GM19328 (cell line): ENCODE measurements around the gene CACNA1C.

Experiments
- ATAC-seq: cut with Tn5 transposase; IDR thresholded peaks from one replicate; pipeline ENCODE4 v1.9.1; 2021; ENCODE audit warnings: mild to moderate bottlenecking, moderate library complexity; ENCODE audit not compliant: unreplicated experiment

The CACNA1C gene

GRCh38 chr12:2137711-2138110 is 84.9 kb downstream of the CACNA1C start:
- no peak for ATAC-seq

- ATAC-seq, result no peak
Observed at GRCh38 chr12:2138294-2138693, 85.5 kb downstream of the CACNA1C start.

DNA sequence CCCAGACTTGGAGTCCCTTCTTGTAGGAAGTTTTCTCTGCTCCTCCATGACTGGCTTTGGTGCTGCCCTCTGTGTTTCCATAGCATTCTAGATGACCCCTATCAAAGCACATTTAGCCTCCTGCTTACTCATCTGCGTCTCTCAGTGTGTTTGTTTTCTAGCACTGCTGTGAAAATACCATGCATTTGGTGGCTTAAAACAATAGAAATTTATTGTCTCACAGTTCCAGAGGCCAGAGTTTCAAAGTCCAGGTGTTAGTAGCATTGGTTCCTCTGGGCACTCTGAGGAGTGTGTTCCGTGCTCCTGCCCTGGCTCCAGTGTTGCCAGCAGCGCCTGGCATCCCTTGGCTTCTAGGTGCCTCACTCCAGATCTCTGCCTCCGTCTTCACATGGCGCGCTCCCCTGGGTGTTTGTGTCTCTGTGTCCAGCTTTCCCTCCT is 86.1 kb downstream of the CACNA1C start:
- ATAC-seq, result no peak

GRCh38 chr12:2139651-2140050 is 86.9 kb downstream of the CACNA1C start:
- ATAC-seq, result no peak

- no peak for ATAC-seq
Observed at GRCh38 chr12:2140858-2141519, 88.2 kb downstream of the CACNA1C start.

DNA sequence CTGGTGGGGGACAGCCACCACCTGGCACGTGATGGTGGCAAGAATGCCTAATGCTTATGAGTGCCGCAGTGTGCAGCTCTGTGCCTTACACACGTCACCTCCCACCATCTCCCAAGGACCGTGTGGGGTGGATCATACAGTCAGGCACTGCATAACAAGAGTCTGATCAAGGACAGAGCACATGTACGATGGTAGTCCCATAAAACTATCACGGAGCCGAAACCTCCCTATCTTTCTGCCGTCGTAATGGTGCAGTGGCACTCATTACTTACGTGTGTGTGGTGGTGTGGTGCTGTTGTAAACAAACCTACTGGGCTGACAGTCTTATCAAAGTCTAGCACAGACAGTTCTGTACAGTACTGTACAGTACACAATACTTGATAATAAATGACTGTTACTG is 89.3 kb downstream of the CACNA1C start:
- no peak for ATAC-seq

GRCh38 chr12:2144951-2145350 is 92.2 kb downstream of the CACNA1C start:
- ATAC-seq, result no peak

GRCh38 chr12:2145433-2145998 is 92.7 kb downstream of the CACNA1C start:
- no peak for ATAC-seq

DNA sequence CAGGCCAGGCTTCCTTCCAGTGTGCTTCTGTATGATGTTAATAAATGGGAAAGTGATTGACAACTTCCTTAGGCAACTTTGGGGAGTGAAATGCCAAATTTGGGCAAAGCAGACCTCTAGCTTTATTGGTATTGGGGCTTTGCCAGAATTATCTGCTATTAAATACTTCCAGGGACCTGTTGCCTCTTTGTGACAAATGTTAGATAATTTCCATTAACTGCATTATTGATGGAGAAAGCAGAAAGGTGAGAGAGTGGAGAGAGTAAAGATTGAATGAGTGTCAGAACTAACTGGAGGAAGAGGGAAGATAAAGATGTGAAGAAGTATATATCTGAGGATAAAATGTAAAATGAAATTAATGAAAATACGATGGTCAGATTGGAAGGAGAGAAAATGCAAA is 94.5 kb downstream of the CACNA1C start:
- ATAC-seq, result no peak

DNA sequence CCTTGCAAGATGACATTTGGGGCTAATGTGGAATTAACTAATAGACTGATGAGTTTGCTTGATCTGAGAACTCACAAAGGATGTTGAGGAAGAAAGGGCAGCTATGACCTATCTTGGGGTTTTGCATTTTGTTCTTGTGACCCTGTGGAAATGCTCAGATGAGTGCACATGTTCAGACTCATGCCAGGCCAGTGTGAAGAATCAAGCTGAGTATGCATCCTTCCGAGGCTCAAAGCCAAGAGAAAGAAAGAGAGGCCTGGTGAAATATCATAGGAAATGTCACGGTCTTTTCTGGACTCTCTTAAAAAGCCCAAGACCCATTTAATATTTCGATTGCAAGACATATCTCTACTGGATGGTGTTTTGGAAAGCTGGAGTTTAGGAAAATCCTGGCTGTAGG is 96.3 kb downstream of the CACNA1C start:
- no peak for ATAC-seq

DNA sequence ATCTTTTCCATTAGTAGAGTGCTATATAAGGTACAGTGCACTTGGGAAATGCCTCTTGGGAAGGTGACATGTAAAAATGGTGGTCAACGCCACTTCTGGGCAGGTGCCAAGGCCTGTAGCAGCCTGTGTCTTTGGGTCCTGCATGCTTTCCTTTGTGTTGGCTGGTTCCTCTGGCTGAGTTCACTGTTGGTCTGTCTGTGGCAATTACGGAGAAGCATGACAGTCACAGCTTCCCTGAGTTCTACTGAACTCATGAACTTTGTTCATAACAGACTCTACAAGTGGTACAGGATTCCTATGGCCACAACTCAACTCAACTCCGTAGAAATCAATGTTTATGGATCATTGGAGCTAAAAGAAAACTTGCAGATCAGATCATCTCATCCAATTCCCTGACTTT is 98.0 kb downstream of the CACNA1C start:
- no peak for ATAC-seq

DNA sequence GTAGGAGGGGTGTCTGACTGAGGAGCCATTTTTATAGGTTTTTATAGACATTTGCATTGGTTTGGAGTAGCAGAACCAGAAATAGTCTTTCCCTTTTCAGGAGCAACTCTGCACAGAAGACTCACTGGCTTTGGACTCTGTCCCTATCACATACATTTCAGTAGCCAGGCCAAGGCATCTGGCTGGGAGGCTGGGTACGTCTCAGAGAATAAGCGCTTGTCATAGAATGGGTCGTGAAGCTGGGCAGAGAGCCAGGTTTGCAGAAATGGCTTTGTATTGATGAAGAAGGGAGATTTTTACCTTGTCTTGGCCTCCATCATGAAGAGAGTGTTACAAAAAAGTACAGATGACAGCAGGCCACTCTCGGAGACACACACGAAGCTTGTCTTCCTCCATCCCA is 98.6 kb downstream of the CACNA1C start:
- no peak for ATAC-seq

DNA sequence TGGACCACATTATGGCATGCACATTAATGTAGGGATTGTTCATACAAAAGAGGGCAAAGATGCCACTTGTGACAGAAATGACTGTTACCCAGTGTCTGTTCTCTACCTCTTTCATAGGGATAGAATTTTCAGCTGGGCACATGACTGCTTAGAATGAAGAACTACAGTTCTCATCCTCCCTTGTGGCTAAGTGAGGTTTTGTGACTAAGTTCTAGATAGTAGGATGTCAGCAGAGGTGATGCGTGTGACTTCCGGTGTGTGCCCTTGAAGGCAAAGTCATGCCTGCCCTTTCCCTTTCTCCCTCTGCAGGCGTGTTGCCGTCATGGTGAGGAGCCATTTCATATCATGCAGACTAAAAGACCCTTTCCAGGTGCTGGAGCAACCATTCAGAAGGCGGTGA is 99.3 kb downstream of the CACNA1C start:
- ATAC-seq, result no peak

DNA sequence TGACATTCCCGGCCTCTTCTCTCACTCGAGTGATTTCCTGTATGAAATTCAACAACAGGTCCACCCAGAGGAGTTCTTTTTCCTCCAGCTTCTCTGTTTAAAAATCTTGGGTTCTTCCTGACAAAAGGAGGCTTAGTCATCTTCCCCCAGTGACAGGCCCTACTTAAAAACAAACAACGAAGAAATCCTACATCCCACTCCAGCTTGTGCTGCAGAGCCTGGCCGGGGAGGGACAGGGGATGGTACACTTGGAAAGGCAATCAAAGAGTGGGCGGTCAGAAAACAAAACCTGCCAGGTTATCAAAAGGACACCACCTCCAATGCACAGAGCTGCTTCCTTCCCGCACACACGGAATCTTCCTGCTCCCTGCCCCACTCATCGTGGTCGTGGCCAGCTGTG is 101.3 kb downstream of the CACNA1C start:
- no peak for ATAC-seq

DNA sequence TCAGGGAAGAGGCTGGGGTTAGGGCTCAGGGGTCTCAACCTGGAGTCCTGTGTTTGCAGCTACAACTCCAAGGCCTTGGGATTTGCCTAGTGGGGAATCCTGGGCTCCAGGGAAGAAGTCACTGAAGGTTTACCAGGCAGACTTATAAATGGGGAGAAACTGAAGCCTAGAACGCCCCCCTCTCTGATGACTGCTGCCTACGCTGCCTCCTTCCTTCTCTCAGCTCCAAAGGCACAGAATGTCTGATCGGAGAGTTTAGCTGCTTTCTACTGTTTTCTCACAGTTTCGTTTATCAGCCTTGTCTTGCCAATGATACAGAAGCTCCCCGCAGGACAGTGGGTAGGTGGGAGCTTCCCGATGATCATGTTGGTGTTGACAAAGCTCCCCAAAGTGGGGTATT is 101.7 kb downstream of the CACNA1C start:
- no peak for ATAC-seq

- ATAC-seq, result no peak
Observed at GRCh38 chr12:2156333-2156732, 103.5 kb downstream of the CACNA1C start.

GRCh38 chr12:2160043-2160442 is 107.3 kb downstream of the CACNA1C start:
- no peak for ATAC-seq

GRCh38 chr12:2161473-2161872 is 108.7 kb downstream of the CACNA1C start:
- no peak for ATAC-seq

GRCh38 chr12:2163177-2163941 is 110.6 kb downstream of the CACNA1C start:
- ATAC-seq, result no peak

DNA sequence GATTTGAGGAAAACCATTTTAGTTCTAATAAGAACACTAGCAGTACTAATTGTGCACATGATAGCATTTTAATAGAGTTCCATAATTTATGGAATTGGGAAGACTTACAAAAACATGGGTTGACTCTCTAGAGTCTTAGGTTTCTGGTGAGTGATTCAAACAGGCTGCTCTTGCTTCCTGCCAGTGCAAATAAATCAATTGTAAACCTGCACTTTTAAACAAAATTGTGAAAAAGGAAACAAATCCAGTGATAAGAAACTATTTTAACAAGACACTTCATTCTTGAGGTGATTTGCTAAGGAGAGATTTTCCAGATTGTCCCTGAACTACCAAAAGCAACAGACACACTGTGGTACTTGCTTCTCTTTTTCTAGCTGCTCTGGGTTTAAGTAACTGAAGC is 112.2 kb downstream of the CACNA1C start:
- ATAC-seq, result no peak

DNA sequence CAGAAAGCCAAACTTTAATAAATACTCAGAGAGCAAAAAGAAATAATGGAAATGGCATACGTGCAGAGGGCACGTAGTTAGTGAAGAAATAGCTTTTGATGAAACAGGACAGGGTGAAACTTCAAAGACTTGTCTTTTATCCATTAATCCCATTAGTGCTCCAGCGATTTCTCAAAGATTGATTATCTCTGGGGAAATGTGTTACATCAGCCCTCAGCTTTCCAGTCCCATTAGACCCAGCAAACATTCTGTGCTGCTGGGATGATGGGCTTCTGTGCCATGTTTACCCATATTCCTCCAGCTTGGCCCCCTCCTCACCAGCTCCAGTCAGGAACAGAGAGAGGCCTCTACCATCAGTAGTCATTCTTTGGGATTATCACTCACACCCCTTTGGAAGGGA is 113.1 kb downstream of the CACNA1C start:
- no peak for ATAC-seq

GRCh38 chr12:2166696-2167095 is 113.9 kb downstream of the CACNA1C start:
- ATAC-seq, result no peak
